HS-27A (cell line): ENCODE data around the gene NEDD8.
"Not testable (repeated sequence)": the region's sequence is repeated elsewhere in the genome, so short reads cannot be mapped to it uniquely, and the experiment has no call there.

Experiments used
- DNase-seq: peaks from one replicate; pipeline ENCODE4 v3.0.0-alpha.2; 2012; ENCODE audit warnings: low read depth, missing footprints

Gene NEDD8

DNA sequence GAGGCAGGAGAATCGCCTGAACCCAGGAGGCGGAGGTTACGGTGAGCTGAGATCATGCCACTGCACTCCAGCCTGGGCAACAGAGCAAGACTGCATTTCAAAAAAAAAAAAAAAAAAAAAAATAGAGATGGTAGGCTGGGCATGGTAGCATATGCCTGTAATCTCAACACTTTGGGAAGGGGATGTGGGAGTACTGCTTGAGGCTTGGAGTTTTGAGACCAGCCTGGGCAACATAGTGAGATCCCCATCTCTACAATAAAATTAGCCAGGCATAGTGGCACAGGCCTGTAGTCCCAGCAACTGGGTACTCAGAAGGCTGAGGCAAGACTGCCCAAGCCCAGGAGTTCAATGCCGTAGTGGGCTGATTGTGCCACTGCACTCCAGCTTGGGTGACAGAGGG is 9.2 kb downstream of the NEDD8 start:
- DNase-seq, result not testable (repeated sequence)

DNA sequence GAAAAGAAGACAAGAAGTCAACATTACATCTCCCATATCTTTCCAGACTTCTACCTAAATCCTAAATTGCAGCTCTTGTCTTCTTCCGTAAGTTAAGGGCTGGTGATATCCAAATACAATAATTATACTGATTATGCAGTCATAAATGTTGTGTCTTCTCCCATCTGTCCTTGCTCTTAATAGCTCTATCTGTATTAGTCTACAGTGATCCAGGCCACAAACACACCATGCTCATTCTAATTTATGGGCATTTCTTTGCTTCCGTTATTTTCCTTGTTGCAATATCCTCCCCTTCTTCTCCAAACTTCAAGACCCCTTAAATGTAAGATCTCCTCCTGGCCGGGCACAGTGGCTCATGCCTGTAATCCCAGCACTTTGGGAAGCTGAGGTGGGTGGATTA is 12.6 kb downstream of the NEDD8 start:
- DNase-seq, result no peak

- DNase-seq, result no peak
Measured at GRCh38 chr14:24219080-24219479, 13.1 kb downstream of the NEDD8 start.

- not testable (repeated sequence) for DNase-seq
Measured at GRCh38 chr14:24216876-24217275, 15.3 kb downstream of the NEDD8 start.

DNA sequence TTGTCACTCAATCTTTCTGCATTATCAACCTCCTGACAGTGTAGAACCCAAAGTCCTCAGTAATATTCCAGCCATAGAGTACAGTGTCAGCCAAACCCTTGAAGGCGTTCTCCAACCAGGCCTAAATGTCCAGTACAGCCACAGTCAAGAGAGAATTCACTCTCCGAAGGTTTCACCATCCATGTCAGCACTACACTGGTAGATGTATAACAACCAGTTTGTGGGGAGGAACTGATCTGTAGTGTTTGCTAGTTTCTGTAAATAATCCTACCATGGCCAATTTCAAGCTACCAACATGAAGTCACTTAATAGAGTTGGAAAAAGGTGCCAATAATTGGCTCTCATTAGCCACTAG is 15.8 kb downstream of the NEDD8 start:
- DNase-seq, result no peak

GRCh38 chr14:24215495-24216344 is 16.4 kb downstream of the NEDD8 start, which contains the start of gene MDP1:
Gene MDP1, minus strand, starts transcription at chr14:24216066. Its CDS starts 111 bp downstream, at chr14:24215955.
- peak; percentile 75 for DNase-seq

GRCh38 chr14:24213866-24214662 is 18.1 kb downstream of the NEDD8 start:
- DNase-seq, result no peak

DNA sequence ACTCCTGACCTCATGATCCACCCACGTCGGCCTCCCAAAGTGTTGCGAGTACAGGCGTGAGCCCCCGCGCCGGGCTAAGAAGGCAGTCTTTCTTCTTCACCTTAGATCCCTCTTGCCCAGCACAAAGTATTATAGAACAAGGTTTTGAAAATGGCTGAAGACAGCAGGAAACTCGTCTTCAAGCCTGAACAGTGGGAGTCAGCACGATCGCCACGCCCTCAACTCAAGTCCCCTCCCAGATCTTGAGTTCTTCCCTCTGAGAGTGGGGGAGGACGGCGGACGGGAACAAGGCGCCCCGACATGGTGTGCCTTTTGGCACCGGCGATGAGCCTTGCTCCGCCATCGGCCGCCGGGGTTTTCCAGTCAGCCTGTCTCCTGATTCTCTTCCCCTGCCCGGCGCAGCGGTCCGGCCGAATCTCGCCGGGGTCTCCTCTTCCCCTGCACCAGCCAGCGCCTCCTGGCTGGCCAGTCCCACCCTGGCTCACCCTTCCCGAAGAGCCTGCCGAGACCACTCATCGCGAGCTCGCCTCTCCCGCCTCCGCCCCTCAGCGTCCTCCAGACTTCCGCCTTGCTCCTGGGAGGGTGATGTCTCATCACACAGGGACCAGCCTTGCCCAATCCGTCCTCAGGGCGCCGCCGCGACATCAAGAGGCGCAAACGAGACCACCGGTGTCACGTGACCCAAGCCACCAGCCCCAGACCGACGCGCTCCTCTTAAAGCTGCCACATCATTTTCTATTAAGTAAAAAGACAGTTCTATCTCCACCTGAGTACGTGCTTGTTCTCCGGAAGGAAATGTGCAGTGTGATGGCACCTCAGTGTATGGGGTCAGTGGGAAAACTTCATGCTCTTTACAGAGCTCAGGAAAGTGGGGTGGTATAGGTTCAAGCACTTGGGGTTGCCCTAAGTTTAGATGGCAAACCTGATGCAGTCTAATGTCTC is 19.0 kb downstream of the NEDD8 start, which contains the start of gene CHMP4A:
TSS of gene CHMP4A (minus strand) at position 565 of the 942 bp plus-strand sequence. CDS start at position 516, 49 bp downstream.
- peak; percentile 96 for DNase-seq

DNA sequence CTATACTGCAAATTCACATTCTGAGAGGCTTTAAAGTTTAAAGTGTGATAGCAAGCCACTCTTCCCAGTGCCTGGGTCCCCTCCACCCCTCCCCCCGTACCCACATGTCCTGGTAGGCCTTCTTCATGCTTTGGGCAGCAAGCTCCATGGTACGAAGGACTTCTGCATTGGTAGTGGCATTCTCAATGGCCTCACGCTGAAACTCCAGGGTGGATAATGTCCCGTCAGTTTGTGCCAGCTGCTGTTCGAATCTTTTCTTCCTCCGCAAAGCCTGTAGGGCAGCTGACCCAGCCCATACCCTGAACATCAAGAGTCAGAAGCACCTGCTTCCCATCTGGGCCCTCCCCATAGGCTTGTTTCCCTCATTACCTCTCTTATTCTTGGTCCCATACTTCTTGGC is 20.9 kb downstream of the NEDD8 start:
- DNase-seq, result no peak

DNA sequence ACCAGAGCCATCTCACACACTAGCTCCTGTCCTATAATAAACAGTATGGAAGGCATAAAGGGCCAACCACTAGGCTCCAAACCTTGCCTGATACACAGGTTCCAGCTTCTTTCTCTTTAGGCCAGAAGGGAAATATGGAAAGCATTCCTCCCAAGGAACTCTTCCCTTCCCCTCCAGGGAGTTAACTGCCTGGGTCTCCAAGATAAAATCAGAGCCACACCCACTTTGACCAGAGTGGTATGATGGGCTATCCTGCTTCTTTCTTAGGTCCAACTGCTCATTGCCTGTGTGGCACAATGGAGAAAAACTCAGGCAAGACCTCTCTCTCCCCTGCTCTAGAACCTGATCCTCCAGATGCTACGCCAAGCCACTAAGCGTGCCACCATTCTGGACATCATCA is 24.5 kb downstream of the NEDD8 start:
- DNase-seq, result no peak

DNA sequence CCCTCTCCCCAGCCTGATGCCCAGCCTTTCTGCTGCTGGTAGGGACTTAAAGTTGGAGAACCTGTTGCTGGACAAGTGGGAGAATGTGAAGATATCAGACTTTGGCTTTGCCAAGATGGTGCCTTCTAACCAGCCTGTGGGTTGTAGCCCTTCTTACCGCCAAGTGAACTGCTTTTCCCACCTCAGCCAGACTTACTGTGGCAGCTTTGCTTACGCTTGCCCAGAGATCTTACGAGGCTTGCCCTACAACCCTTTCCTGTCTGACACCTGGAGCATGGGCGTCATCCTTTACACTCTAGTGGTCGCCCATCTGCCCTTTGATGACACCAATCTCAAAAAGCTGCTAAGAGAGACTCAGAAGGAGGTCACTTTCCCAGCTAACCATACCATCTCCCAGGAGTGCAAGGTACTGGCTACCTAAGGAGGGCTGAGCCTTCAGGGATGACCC is 25.0 kb downstream of the NEDD8 start:
- no peak for DNase-seq

- DNase-seq, result no peak
Measured at GRCh38 chr14:24206260-24207103, 25.7 kb downstream of the NEDD8 start.

GRCh38 chr14:24204163-24205146 is 27.7 kb downstream of the NEDD8 start:
- DNase-seq, result no peak

DNA sequence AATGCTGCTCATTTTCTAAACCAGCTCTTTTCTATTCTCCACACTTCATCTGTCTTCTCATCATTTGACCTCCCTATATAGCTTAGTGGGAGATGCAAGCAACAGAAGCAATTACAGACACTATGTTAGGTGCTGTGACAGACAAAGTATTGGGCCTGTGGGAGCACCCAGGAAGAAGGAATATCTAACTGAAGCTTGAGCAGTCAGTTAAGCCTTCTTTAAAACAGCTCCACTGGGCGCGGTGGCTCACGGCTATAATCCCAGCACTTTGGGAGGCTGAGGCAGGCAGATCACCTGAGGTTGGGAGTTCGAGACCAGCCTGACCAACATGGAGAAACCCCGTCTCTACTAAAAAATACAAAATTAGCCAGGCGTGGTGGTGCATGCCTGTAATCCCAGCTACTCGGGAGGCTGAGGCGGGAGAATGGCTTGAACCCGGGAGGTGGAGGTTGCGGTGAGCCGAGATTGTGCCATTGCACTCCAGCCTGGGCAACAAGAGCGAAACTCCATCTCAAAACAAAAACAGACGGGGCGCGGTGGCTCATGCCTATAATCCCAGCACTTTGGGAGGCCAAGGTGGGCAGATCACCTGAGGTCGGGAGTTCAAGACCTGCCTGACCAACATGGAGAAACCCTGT is 28.8 kb downstream of the NEDD8 start:
- not testable (repeated sequence) for DNase-seq

DNA sequence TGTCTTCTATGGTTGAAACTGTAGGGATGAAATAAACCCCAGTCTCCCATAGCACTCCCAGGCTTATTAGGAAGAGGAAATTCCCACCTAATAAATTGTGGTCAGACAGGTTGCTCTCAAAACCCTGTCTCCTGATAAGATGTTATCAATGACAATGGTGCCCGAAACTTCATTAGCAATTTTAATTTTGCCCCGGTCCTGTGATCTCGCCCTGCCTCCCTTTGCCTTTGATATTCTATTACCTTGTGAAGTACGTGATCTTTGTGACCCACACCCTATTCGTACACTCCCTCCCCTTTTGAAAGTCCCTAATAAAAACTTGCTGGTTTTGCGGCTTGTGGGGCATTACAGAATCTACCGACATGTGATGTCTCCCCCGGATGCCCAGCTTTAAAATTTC is 29.6 kb downstream of the NEDD8 start:
- not testable (repeated sequence) for DNase-seq

- no peak for DNase-seq
Measured at GRCh38 chr14:24198814-24199524, 33.2 kb downstream of the NEDD8 start.

DNA sequence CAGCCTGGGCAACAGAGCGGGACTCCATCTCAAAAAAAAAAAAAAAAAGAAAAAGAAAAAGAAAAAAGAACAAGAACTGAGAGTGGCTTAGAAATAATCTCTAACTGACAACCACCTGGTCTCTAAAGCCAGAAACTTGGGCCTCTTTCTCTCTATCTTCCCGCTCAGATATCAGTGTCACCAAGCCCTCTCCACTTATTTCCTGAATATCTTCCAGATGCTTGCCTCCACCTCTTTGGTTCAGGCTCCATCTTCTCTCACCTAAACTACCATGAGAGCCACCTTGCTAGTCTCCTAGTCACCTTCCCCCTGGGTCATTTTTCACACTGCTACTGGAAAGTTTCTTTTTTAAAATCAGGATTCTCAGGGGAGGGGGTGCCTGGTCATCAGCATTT is 35.1 kb downstream of the NEDD8 start:
- DNase-seq, result no peak
